GM12801 (cell line): ENCODE data around the gene GABBR2.

ENCODE experiments used
- CTCF ChIP-seq: IDR thresholded peaks from one replicate; pipeline ENCODE4 v1.5.1; 2011; ENCODE audit warnings: control low read depth; ENCODE audit not compliant: insufficient read length; ENCODE audit errors: extremely low read depth

The GABBR2 gene

GRCh38 chr9:98743329-98743728 lies 34.6 kb upstream of the GABBR2 start:
- no peak for TF ChIP-seq CTCF

DNA sequence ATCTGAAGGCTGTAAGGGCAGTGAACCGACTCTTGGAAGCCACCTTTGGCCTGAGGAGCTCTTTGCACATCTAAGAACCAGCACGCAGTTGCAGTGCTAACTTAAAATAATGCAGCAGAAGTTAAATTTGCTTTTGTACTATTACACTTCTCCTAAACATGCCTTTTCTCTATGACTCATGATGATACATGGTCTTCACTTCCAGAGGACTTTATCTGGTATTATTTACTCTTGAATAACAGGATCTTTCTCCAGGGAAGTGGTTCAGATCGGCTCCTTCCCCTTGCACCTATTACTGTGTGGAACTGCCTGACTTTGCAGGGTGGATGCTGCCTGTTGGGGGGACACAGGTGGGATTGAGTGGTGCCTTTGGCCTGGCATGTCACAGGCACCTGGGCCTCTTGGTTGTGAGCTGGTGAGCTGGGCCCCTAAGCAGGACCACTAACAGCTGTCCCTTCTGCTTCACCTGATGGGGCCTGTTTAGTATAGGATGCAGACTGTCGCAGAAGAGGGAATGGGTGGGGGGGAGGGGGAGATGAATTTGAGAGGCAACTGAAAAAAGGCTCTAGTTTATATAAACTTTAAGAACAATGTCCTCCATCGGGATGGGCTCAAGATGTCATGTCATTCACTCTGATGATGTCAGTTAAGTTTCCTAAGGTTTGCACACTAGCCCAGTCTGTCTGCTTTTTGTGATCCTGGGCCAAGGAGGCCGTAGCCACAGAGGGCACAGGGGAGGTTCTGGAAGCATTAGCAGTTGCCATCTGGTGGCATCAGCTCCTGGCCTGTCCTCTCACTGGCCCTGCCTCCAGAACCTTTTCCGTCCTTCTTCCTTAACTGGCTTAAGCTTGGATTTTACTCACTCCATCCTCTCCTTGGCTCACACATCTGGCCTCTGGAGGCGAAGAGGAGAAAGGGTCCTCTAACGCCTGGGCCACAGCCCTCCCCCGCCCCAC lies 33.9 kb upstream of the GABBR2 start:
- no peak for TF ChIP-seq CTCF

DNA sequence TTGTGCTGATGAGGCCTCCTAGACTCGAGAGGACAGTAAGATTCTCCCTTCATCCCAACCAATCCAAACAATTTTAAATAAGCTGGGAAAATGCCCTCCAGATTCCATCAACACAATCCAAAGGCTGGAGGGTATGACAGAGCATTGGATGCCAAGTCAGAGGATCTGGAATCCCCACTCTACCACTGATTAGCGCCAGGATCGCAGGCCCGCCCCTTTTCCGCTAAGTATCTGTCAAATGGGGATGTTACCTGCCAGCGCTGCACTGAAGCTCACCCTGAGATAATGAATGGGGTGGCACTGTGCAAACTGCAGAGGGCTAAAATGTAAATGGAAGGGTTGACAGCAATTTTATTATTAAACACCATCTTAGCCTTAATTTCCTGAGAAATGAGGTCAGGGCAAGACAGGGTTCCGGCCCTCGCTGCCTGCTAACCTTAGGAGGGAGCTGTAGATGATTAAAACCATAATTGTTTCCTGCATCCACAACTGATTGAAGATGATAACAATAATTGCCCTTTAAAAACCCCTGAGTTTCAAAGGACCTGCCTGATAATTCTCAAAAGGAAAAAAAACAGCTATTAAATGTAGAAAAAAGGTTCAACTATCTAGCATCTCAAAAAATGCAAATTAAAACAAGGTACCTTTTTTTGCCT lies 31.6 kb upstream of the GABBR2 start:
- no peak for TF ChIP-seq CTCF

DNA sequence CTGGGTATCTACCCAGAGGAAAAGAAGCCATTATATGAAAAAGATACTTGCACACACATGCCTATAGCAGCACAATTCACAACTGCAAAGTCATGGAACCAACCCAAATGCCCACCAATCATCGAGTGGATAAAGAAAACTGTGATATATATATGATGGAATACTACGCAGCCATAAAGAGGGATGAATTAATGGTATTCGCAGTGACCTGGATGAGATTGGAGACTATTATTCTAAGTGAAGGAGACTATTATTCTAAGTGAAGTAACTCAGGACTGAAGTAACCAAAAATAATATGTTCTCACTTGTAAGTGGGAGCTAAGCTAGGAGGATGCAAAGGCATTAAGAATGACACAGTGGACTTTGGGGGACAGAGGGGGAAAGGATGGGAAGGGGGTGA lies 30.0 kb upstream of the GABBR2 start:
- TF ChIP-seq CTCF = no peak

DNA sequence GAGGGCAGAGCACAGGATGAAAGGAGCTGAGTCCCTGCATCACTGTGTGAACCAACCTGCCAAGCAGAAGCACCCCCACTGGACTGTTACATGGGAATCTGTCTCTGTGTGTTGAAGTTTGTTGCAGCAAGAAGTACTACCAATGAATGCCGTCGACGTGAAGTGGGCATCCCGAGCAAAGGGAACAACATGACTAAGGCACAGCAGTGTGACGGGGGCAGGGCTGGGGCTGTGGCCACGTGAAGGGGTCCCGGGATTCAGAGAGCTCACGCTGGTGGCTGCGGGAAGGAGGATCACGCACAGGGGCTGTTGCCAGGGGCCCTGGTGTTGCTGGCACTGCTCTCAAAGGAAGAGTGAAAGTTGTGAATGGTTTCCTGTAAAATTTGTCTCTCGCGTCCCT lies 27.5 kb upstream of the GABBR2 start:
- no peak for TF ChIP-seq CTCF

GRCh38 chr9:98732801-98733200 lies 24.1 kb upstream of the GABBR2 start:
- no peak for TF ChIP-seq CTCF

DNA sequence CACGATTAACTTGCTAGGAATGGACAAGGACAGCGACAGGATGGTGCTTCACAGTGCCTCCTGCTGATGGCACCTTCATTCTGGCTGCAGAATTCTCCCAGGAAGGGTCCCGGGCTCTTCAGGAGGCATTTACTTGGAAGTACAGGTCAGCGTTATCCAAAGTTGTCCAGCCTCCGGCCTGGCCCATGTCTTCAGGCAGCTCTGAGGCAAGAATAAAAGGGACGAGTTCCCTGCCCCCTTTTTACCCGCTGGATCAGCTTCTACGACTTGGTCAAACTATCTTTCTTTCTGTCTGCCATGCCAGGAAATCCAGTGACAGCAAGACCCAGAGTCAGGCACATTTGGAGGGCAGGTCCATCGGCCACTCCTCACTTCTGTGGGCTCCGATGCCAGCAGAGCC lies 23.4 kb upstream of the GABBR2 start:
- TF ChIP-seq CTCF = no peak
